ENCODE results near the gene PDE8A. TPM values are rescaled to one million over a fixed set of nuclear protein-coding genes. Genes with fewer than 3 reads are reported as not detected.

PDE8A gene
- 16.4 and 21.5 TPM in 2 replicates for total RNA-seq (2014; rRNA removed; shearing (Covaris generic))

GRCh38 chr15:84981711-84982300 lies at the start of gene PDE8A:
Gene PDE8A (plus strand): TSS chr15:84981856. CDS start chr15:84982163, 307 bp downstream.
- peak; percentile 22 for DNase-seq (ENCODE audit: low spot score)

GRCh38 chr15:84934942-84935729 lies 46.5 kb upstream of the PDE8A start:
- DNase-seq (ENCODE audit: low spot score) = no peak

DNA sequence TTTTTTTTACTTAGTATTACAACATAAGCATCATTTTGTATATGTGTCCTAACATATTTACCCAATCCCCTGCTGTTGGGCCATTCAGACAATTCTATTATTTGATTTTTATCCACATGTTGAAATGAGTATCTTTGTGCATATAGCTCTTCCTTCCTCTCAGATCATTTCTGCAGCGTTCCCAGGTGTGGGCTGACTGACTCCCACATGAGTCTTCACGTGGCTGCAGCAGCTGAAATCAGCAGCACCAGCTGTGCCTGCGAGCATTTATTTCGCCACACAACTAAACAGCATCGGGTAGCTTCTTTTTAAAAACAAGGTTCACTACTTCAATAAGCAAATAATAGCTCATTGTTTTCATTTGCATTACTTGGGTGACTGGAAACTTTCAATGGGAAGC lies 44.5 kb upstream of the PDE8A start:
- DNase-seq (ENCODE audit: low spot score) = no peak

DNA sequence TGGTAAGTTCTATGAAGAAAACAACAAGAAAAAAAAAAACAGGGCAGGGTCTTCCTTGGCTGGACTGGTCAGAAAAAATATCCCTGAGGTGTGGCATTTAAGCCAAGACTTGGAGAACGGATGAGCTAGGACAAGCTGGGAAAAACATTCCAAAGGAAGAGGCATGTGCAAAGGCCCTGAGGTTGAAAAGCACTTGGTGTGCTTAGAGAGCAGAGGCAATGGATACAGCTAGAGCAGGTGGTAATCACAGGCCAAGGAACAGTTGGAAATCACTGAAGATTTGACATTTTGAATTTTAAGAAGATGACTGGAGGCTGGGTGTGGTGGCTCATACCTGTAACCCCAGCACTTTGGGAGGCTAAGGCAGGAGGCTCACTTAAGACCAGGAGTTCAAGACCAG lies 42.9 kb upstream of the PDE8A start:
- DNase-seq (ENCODE audit: low spot score) = no peak

DNA sequence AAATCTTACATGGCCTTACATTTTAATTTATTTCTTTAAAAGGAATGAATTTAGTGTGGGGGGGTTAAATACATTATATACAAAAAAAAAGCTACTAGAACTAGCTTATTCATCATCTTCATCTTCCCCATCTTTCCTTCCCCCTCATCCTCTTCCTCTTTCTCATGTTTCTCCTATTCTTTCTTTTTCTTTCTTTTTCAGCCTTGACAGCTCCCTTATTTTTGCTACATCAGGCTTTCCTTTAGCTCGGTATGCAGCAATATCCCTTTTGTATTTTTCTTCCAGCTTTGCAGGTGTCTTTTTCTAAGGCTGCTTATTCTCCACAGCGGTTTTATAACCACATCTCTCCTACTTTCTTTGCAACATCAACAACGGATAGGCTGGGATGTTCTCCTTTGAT lies 41.3 kb upstream of the PDE8A start:
- DNase-seq (ENCODE audit: low spot score) = no peak

- DNase-seq (ENCODE audit: low spot score) = no peak
Measured at GRCh38 chr15:84942456-84942855, 39.2 kb upstream of the PDE8A start.

DNA sequence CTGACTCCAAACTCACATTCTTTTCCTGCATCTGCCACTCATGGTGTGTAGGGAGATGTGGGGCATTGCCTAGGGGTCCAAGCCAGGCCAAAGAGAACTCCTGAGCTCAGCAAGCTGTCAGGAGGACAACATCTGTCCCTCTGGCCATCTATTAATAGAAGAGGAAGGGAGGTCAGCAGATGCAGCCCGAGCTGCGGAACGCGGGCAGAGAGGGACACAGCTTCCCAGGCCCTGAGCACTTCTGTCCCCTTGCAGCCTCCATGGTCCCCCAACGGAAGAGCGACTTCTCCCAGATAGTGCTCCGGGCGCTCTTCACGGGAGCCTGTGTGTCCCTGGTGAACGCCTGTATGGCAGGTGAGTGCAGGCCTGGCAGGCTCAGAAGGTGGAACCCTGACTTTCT lies 37.3 kb upstream of the PDE8A start:
- DNase-seq (ENCODE audit: low spot score) = no peak

GRCh38 chr15:84944861-84945260 lies 36.8 kb upstream of the PDE8A start:
- no peak for DNase-seq (ENCODE audit: low spot score)

DNA sequence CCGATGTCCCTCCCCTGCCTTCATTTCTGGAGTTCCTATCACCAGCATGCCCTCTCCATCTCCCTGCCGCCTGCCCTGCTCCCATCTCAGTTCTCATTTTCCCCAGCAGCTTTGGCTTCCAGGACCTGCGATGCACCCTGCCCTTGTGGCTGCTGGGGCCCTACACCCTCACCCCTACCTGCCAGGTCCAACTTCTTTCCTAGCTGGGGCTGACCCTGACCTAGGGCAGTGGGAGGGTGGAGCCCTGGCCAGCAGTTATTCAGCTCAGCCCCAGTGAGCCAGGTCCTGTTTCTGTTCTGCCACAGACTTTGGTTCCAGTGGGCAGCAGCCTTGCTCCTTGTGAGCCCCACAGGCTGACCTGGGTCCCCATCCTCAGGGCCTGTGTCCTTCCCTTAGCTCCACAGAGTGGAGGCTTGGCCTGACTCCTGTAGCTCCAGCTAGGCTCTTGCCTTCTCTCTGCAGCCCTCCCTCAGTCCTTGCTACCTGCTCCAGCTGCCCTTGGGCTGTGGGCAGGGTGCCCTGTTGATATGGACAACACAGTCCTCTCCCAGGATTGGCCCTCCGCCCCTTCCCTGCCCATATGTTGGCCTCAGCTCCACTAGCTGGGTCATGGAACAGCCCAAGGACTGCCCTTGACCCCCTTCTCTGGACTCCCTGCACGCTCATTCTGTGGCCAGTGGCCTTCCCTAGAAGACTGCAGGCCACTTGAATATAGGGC lies 34.7 kb upstream of the PDE8A start:
- no peak for DNase-seq (ENCODE audit: low spot score)

- no peak for DNase-seq (ENCODE audit: low spot score)
Measured at GRCh38 chr15:84947947-84948830, 33.5 kb upstream of the PDE8A start.

GRCh38 chr15:84949043-84949442 lies 32.6 kb upstream of the PDE8A start:
- DNase-seq (ENCODE audit: low spot score) = no peak

- DNase-seq (ENCODE audit: low spot score) = no peak
Measured at GRCh38 chr15:84949845-84950569, 31.6 kb upstream of the PDE8A start.

GRCh38 chr15:84950570-84951111 lies 31.0 kb upstream of the PDE8A start:
- no peak for DNase-seq (ENCODE audit: low spot score)

DNA sequence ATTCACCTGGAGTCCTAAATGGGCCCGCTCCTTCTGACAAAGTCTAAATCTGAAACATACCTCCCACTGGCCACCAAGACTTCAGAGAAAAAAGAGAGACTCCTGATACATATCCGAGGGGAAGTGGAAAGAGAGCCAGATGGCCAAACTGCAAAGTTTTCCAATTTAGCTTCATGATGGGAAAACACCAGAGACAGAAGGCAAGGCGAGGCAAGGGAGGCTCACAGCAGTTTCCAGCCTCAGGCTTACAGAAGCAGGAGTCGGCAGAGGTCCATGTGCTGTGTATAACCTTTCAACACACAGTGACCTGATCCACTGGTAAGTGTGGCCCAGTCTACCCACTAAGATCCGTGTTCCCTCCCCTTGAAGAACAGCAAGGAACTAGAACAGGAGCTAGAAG lies 29.9 kb upstream of the PDE8A start:
- DNase-seq (ENCODE audit: low spot score) = no peak

DNA sequence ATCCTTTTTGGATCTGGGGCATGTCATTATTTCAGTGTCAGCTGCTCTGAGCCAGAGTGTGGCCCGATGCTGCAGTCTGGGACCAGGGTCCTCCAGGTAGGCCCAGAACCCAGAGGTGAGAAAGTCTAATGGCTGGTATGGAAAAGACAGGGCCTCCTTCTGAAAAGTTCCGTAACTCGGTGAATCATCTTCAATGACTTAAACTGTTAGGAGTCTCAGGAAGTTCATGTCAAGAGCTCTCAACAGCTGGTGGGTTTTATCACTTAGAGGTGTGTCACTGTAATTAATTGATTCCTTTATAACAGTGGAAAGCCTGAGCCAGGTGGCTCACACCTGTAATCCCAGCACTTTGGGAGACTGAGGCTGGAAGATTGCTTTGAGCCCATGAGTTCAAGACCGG lies 28.5 kb upstream of the PDE8A start:
- DNase-seq (ENCODE audit: low spot score) = no peak

GRCh38 chr15:84953726-84954125 lies 27.9 kb upstream of the PDE8A start:
- DNase-seq (ENCODE audit: low spot score) = no peak

GRCh38 chr15:84955089-84955848 lies 26.4 kb upstream of the PDE8A start:
- DNase-seq (ENCODE audit: low spot score) = peak; percentile 71

DNA sequence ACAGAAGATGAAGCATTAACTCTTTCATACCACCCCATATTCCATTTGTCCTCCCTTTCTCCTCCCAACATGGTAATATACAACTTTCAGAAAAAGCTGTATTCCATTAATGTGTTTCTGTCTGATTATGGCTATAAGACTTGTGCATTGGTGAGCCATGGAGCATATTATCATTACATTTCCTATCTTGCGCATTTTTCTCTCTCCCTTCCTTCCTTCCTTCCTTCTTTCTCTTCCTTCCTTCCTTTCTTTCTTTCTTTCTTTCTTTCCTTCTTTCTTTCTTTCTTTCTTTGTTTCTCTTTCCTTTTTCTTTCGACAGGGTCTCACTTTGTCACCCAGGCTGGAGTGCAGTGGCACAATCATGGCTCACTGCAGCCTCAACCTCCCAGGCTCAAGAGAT lies 25.5 kb upstream of the PDE8A start:
- no peak for DNase-seq (ENCODE audit: low spot score)

GRCh38 chr15:84960391-84961113 lies 21.1 kb upstream of the PDE8A start:
- no peak for DNase-seq (ENCODE audit: low spot score)

DNA sequence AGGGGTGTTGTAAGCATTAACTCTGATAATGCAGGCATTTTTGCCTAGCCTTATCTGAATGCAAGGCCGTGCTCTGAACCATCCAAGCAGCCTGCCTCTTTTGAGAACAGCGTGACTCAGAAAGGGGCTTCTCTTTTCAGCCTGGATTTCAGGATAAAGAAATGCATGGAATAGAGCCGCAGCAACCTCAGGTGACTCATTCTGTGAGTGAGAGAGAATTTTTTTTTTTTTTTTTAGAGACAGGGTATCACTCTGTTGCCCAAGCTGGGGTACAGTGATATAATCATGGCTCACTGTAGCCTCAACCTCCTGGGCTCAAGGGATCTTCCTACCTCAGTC lies 20.6 kb upstream of the PDE8A start:
- peak; percentile 62 for DNase-seq (ENCODE audit: low spot score)

All from H4 (cell line).